ENCODE data around the gene CBLL2.
"Not testable (repeated sequence)": the region's sequence is repeated elsewhere in the genome, so short reads cannot be mapped to it uniquely, and the experiment has no call there.

Gene CBLL2, protein sequence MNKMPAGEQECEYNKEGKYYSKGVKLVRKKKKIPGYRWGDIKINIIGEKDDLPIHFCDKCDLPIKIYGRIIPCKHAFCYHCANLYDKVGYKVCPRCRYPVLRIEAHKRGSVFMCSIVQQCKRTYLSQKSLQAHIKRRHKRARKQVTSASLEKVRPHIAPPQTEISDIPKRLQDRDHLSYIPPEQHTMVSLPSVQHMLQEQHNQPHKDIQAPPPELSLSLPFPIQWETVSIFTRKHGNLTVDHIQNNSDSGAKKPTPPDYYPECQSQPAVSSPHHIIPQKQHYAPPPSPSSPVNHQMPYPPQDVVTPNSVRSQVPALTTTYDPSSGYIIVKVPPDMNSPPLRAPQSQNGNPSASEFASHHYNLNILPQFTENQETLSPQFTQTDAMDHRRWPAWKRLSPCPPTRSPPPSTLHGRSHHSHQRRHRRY

DNA sequence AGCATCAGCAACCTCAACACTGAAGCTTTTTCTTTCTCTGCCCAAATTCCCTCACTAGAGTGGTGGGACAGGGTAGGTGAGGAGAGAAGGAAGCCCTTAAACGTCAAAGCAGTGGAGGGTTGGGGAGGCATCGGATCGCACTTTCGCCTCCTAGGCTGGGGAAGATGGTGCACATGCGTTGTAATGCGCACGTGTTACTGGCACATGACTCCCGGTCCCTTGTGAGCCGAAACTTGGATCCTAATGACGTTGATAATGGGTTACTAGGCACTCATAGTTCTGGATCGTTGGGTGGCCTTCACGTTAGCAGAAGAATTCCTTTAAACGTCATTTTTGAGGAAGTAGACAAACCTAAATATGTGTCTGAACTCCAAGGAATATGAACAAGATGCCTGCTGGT lies at the start of gene CBLL2:
Gene CBLL2, plus strand, starts transcription at position 301 of the 400 bp plus-strand sequence. Its CDS starts 79 bp downstream, at position 380.
- DNase-seq: no peak

DNA sequence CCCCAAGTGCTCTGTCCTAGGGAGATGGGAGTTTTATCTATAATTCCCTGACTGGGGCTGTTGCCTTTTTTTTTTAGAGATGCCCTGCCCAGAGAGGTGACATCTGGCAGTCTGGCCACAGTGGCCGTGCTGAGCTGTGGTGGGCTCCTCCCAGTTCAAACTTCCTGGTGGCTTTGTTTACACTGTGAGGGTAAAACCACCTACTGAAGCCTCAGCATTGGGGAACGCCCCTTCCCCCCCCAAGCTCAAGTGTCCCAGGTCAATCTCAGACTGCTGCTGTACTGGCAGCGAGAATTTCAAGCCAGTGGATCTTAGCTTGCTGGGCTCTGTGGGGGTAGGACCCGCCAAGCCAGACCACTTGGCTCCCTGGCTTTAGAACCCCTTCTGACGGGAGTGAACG lies 38.3 kb upstream of the CBLL2 start:
- DNase-seq: no peak

DNA sequence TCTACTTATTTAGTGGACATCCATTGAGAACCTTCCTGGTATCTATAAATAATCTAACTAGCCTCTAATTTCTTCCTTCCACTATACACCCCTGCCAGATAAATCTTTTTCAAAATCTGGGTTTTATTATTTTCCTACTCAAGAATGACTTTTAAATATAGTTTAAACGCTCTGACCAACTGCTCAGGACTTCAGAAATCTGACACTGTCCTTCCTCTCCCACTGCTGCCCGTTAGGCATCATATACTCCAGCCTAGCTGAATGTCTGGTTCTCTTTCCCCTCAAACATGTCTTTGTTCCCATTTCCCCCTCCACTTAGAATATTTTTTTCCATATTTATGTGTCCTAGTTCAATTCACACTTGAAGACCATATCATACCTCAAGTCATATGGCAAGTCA lies 35.2 kb upstream of the CBLL2 start:
- DNase-seq: no peak

DNA sequence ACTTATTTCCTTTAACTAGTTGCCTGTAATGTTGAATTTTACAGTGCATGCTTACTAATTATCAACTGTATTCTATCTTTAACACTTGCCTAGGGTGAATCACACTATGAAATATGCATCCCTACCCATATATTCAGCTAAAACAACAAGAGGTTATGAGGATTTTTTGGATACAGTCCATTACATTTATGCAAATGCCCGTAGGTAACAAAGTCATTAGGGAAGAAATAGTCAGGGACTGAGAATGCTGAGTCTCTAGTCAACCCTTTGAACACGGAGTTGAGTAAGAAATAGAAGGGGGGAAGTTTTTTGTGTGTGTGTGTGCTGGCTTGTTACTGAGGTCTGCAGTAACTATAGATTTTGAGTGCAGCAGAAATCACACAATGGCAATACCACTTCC lies 26.1 kb upstream of the CBLL2 start:
- no peak for DNase-seq

DNA sequence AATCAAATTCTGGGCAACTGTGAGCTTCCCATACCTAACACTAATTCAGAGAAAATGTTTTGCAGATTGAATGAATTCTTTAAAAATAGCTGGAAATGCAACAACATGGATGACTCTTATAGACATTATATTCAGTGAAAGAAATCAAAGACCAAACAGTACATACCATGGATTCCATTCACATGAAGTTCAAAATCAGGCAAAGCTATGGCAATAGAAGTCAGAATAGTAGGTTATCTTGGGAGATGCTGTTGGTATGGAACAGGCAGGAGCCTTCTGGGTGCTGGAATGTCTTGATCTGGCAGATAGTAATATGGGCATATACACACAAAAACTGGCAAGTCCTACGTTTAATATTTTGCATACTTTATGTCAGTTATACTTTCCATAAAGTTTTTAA lies 25.5 kb upstream of the CBLL2 start:
- no peak for DNase-seq

DNA sequence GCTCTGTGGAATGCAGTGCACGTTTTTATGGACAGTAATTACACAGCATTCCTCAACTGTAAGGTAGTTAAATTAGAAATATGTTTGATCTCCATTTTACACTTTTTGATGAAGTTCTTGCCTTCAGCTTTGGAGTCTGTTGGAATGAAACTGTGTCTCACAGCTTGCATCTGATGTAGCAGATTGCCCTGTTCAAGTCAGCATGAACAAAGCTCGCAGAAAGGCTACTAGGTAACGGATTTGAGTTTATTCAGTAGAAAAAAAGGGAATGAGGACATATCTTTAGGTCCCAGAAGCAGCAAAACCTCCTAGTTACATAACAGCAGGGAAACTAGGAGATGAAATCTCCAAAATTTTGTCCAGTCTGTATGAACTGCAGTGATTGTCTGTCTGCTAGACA lies 24.3 kb upstream of the CBLL2 start:
- no peak for DNase-seq

DNA sequence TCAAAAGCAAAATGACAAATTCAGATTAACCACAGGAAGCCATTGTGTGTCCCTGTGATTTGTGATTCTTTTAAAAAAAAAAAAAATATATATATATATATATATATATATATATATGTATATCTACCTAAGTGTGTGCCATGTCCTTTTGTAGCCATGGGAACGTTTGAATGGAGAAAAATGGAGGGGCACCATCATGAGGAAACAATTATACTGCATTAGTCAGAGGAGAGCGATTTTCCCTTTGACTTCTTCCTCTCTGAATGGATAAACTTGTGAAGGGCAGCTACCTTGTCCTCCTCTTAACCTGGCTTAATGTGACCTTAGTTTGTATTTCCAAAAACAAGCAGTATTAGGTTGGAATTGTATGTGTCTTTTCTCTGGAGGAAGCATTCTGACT lies 23.3 kb upstream of the CBLL2 start:
- no peak for DNase-seq

DNA sequence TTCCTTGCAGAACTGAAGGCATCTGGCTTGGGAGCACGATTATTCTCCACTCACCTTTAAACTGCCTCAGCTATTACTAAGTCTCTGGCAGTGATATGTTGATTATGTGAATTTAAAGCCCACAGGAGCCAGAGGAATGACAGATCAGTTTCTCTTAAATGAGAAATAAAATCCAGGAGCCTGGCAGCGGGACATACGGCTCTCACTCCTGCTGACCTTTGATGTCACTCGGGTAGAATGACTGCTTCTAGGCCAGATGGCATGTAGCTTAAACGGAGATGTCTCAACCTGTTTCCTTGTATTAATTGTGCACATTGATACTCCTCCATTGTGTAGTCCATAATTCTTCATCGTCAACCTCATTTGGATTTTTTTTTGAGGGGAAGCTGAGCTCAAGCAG lies 4.0 kb upstream of the CBLL2 start:
- peak; percentile 33 for DNase-seq

DNA sequence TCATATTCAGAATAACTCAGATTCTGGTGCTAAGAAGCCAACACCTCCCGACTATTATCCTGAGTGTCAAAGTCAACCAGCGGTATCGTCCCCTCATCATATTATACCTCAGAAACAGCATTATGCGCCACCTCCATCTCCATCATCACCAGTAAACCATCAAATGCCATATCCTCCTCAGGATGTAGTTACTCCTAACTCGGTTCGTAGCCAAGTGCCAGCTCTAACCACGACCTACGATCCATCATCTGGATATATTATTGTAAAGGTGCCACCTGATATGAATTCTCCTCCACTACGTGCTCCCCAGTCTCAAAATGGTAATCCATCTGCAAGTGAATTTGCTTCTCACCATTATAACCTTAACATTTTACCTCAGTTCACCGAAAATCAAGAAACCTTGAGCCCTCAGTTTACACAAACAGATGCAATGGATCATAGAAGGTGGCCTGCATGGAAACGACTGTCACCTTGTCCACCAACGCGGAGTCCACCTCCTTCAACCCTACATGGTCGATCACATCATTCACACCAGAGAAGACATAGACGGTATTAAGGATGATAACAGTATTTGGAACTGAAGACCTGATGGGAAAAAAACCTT lies 1.1 kb downstream of the CBLL2 start:
- DNase-seq: no peak

DNA sequence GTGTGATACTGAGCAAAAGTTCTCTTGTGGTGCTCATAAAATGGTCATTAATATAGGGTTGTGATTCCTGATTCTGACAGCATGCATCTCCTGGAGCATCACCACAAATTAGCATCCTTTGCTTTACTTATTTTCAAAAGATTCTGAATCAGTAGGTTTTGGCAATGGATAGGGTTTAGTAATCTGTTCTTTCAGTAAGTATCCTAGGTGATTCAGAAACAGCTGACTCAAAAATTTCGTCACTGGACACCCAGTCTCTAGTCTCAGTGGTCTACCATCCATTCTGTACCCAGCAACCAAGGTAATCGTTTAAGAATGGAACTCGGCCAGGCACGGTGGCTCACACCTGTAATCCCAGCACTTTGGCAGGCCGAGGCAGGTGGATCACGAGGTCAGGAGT lies 4.1 kb downstream of the CBLL2 start:
- no peak for DNase-seq

DNA sequence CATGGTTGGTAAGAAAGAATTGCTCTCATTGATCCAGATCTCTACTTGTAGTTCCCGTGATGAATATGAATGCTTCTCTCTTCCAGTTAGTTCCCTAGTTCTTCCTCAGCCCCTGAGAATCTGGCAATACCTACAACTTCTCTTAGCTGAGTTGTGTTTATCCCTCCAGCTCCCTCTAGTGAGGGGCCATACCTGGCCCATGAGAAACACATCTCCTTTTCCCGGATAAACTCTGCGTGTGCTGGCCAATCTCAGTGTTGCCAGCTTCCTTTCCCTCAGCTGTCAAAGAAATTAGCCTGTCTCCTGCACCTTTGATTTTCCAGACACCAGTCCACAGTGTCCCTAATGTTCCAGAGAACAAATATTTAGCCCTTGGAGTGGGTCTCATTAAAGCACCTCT lies 5.7 kb downstream of the CBLL2 start:
- DNase-seq: peak; percentile 7

DNA sequence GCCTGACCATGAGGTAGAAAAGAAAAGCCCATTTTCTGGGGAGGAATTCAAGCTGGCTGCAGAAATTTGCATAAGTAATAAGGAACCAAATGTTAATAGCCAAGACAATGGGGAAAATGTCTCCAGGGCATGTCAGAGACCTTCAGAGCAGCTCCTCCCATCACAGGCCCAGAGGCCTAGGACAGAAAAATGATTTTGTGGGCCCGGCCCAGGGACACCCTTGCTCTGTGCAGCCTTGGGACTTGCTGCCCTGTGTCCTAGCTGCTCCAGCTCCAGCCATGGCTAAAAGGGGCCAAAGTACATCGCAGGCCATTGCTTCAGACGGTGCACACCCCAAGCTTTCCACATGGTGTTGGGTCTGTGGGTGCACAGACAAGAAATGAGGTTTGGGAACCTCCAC lies 16.5 kb downstream of the CBLL2 start:
- not testable (repeated sequence) for DNase-seq

DNA sequence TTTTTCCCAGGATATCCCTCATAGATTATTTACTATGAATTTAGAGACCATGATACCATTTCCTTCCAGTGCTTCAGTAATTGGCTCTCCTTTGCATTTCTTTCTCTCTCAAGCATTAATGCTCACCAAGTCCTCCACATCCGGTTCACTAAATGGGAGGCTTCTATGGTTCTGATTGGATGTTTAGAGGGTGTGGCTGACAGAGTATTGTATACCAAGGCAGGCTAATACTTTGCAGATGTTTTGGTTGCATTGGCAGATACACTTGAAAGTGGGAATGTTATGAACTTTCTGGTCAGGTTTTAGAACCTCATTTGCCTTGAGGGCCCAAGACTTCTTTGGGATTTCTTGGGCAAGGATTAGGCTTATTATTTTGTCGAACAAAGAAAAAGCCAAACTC lies 24.2 kb downstream of the CBLL2 start:
- DNase-seq: no peak

DNA sequence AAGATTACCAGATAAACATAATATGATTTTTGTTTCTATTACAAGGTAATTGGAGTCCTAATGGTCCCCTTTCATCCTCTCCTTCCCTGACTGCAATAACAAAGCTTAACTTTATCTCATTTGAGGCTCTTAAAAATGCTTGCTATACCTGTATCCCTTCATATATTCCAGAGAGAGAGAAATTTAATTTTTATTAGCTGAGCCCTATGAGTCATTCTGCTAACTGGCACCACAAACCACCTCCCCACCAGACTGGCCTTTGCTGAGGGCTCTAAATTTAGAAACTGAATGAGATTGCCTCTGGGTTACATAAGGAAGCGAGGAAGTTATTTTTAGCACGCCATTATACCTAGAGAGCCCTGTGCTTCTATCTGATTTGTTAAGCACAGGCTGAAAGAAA lies 27.4 kb downstream of the CBLL2 start:
- peak; percentile 84 for DNase-seq

DNA sequence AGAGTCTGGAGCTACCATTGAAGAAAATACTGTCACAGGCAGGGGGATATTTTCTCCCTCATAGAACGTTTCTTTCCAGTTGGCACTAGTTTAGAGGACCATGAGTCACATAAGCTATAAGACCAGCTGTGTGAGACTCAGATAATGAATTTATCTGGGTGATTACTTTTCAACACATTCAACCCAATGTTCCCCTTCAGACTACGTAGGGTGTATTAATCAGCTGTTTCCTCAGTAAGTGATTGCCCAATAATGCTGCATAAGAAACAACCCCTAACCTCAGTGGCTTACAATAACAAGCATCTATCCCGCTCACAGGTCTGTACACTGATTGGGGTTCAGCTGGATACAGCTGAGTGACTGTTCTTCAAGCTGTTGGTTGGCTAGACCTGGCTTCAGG lies 38.1 kb downstream of the CBLL2 start:
- DNase-seq: no peak

DNA sequence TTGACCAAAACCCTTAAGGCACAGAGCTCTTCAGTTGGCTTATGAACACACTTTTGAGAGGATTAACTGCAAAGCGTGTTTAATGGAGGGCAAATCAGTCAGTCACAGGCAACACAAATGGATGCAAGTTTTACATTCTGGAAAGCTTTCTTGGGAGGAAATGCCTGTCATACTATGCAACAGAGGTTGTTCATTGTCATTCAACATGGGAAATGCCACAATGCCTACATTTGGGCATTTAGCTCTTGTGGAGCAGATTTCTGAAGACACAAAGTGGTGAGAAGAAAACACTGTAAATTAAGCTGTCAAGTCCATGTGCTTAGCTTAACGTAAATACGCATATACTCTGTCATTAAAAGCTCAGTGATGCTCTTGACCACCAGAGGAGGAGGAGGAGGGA lies 41.1 kb downstream of the CBLL2 start:
- peak; percentile 50 for DNase-seq

DNA sequence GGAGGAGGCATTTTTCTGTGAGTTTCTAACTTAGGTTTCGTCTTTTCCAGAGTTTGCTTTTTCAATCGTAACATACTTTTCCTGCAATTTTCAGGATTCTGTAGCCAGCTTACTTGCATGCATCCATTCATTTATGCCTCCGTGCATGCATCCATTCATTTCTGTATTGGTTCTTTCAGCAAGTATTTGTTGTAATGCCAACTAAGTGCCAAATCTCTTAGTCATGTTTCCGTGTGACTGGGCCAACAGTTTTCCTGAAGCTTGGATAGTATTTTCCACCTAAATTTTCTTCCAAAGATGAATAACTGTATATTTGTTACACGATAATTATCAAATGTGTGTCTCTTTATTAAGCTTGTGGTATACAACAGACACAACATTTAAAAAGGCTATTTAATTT lies 41.5 kb downstream of the CBLL2 start:
- DNase-seq: no peak

DNA sequence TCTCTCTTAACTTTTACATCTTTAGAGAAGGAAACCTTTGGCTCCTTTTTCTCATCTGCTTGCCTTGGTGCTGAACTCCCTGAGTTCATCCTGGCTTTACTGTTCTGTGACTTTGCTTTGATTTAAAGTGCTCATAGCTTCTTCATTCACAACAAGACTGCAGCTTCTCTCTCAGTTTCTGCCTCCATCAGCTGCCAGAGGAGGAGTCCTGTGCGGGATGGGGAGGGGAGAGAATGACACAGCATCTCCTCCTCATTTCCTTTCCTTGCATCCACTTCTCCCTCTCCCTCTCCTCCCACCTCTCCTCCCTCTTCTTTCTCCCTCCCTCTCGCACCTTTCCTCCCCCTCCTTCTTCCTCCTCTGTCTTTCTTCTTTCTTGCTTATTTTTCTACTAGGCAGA lies 42.0 kb downstream of the CBLL2 start:
- peak; percentile 49 for DNase-seq

DNA sequence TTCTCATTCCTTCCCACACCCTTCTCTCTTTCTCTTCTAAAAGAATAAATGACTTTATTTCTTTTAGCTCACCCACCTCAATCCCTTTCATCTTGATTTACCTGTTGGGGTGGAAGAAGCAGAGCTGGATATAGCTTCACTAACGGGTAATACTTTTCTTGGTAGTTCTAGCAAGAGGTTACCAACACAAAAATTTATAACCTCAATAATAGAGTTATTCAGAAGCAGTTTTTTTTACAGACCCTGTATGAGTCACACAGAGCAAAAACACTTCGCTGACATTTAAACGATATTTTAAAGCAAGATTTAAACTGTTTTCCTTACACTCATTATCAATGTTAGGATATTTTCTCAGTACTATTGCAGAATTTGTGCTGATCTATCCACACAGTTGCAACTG lies 42.4 kb downstream of the CBLL2 start:
- no peak for DNase-seq

DNA sequence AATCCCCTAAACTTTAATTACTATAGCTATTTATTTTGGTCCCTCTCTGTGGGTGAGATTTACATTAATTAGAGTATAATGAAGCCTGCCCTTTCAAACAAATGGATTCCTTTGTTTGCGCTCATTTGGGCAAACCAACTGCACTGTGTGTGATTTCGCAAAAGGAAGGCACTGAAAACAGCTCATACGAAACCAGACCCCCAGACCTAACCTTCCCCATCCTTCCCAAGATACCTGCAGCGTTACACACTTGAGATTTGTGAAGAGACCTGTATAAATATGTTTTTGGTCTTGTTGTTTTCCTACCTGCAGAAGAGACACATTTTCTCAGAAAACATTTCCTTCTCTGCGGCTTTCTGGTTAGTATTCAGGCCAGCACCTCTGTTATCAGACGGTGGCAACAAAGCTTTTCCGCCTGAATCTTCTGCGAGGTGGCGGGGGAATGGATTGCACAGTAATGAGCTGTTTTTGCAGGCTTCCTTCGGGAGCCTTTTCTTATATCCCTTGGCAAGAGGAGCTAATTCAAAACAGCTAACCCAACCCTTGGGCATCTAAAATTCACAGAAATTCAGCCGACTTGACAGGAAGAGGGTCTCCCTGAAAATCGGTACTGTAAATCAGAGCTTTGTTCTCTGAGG lies 47.6 kb downstream of the CBLL2 start:
- DNase-seq: no peak

DNA sequence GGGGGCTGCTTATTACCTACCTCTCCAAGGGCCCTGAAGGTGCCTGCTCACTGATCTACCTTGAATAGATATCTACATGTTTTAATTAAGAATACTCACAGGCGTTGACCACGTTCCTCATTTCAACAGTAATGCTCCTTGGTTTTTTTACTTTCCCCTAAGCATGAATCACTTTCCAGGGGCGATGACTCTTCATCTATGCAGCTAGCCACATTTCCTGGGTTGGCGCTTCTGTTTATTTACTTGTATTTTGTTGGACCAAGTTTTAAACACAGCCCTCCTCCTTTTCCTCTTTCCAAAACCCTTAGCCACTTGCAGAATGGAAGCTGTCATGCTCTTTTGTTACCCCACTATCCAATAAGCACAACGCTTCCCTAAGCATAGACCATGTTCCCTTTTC lies 50.8 kb downstream of the CBLL2 start:
- no peak for DNase-seq

All from NCI-H82 (cell line).